ENCODE data around the gene PIPOX. TPM values are rescaled to one million over a fixed set of nuclear protein-coding genes. Genes with fewer than 3 reads are reported as not detected.

PIPOX gene
- total RNA-seq, 1 donor from 2014 or later: 3.7 TPM

DNA sequence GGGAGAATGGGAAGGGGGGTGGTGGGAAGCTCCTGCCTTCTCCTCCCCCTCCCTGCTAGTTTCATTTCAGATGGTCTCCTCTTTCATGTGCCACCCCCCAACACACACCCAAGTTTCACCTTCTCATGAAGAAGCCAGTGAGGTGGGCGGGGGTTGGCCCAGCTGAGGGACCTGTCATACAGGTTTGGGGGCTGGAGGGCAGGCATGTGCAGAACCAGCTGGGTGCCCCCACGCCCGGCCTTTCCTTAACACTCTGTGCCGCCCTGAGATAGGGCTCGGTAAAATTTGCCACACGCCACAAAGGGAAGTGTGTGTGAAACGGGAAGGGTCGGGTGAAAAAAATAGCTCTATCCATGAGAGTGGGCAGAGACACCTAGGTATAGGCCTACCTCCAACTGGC lies 57.4 kb downstream of the PIPOX start:
- Histone ChIP-seq H3K36me3 (no peaks in the 10 kb centered on the region), H3K9me3 (ENCODE audit: low read depth) (no peaks in the 10 kb centered on the region), H3F3A (ENCODE audit: low read depth) (no peaks in the 10 kb centered on the region), H2AFZ (replicated peaks) (no peak overlapping the region), H3K9ac (no peak overlapping the region), H3K4me3 (no peak overlapping the region), H4K20me1 (ENCODE audit: low read depth) (peaks cover 4% of the 10 kb centered on the region), H3K4me1 (peaks cover 7% of the 10 kb centered on the region), H3K27me3 (no peaks in the 10 kb centered on the region), H3K27ac (no peak overlapping the region), H3K4me2 (no peak overlapping the region), H3K79me2 (ENCODE audit: low read depth) (no peaks in the 10 kb centered on the region)
- no peak for DNase-seq (ENCODE audit: low spot score)
- TF ChIP-seq, protein P1, sequence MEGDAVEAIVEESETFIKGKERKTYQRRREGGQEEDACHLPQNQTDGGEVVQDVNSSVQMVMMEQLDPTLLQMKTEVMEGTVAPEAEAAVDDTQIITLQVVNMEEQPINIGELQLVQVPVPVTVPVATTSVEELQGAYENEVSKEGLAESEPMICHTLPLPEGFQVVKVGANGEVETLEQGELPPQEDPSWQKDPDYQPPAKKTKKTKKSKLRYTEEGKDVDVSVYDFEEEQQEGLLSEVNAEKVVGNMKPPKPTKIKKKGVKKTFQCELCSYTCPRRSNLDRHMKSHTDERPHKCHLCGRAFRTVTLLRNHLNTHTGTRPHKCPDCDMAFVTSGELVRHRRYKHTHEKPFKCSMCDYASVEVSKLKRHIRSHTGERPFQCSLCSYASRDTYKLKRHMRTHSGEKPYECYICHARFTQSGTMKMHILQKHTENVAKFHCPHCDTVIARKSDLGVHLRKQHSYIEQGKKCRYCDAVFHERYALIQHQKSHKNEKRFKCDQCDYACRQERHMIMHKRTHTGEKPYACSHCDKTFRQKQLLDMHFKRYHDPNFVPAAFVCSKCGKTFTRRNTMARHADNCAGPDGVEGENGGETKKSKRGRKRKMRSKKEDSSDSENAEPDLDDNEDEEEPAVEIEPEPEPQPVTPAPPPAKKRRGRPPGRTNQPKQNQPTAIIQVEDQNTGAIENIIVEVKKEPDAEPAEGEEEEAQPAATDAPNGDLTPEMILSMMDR (IDR thresholded peaks at IDR 0.05): no peak
- TF ChIP-seq EZH2 (IDR thresholded peaks at IDR 0.05) (no peak), EZH2phosphoT487 (IDR thresholded peaks at IDR 0.05) (no peak)
- Mint-ChIP-seq H3K4me3 (no peak overlapping the region), H3K27ac (no peak overlapping the region), H3K27me3 (ENCODE audit: insufficient read depth, low read depth) (peaks cover 4% of the 10 kb centered on the region), H3K36me3 (peaks cover 15% of the 10 kb centered on the region), H3K9me3 (no peaks in the 10 kb centered on the region), H3K4me1 (no peaks in the 10 kb centered on the region)

DNA sequence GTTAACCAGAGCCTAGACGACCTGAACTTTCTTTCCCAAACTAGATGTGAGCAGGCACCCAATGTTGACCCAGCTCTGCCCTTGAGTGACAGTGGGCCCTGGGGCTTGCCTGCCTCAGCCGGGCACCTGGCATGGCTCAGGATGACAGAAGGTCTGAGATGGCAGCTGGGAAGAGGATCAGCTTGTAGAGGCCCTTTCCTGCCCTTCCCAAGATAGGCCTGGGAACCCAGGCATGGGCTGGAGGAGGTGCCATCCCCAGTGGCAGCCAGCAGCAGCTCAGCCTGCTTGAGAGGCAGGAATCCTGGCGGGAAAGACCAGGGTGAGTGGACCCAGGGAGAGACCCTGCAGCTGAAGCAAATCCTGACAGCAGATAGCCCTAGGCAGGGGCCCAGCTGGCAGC lies 59.1 kb downstream of the PIPOX start:
- no peak overlapping the region for H3K27ac Mint-ChIP-seq

GRCh38 chr17:29102741-29103181 lies 59.8 kb downstream of the PIPOX start:
- H2AFZ ChIP-seq (replicated peaks): no peak overlapping the region
- H3K4me1 Mint-ChIP-seq: no peaks in the 10 kb centered on the region
- peak overlapping the region; percentile 58 for H3K9ac ChIP-seq
- TF ChIP-seq, protein P1 (IDR thresholded peaks at IDR 0.05): no peak
- TF ChIP-seq EZH2phosphoT487 (IDR thresholded peaks at IDR 0.05): no peak
- no peak for TF ChIP-seq EZH2 (IDR thresholded peaks at IDR 0.05)
- H3K4me1 ChIP-seq: peaks cover 7% of the 10 kb centered on the region
- no peak overlapping the region for H3K27ac Mint-ChIP-seq
- H3K4me2 ChIP-seq: no peak overlapping the region
- no peak for DNase-seq (ENCODE audit: low spot score)
- H3K4me3 Mint-ChIP-seq: no peak overlapping the region
- H3K27me3 ChIP-seq: no peaks in the 10 kb centered on the region
- no peaks in the 10 kb centered on the region for H3K36me3 ChIP-seq
- H3K27me3 Mint-ChIP-seq (ENCODE audit: insufficient read depth, low read depth): peaks cover 4% of the 10 kb centered on the region
- H3K36me3 Mint-ChIP-seq: peaks cover 18% of the 10 kb centered on the region
- H3K79me2 ChIP-seq (ENCODE audit: low read depth): no peaks in the 10 kb centered on the region
- H3K27ac ChIP-seq: peak overlapping the region; percentile 29
- H3F3A ChIP-seq (ENCODE audit: low read depth): no peaks in the 10 kb centered on the region
- no peak overlapping the region for H3K4me3 ChIP-seq
- H3K9me3 ChIP-seq (ENCODE audit: low read depth): no peaks in the 10 kb centered on the region
- H3K9me3 Mint-ChIP-seq: no peaks in the 10 kb centered on the region
- H4K20me1 ChIP-seq (ENCODE audit: low read depth): peaks cover 4% of the 10 kb centered on the region

More for the DNA sequence above, 59.1 kb downstream of the PIPOX start:
- Histone ChIP-seq H3K4me1 (peaks cover 7% of the 10 kb centered on the region), H3K27me3 (no peaks in the 10 kb centered on the region), H3K9me3 (ENCODE audit: low read depth) (no peaks in the 10 kb centered on the region), H3K79me2 (ENCODE audit: low read depth) (no peaks in the 10 kb centered on the region), H4K20me1 (ENCODE audit: low read depth) (peaks cover 4% of the 10 kb centered on the region), H3K9ac (peak overlapping the region; percentile 58), H3K36me3 (no peaks in the 10 kb centered on the region), H3K4me2 (no peak overlapping the region), H3K27ac (peak overlapping the region; percentile 29), H3F3A (ENCODE audit: low read depth) (no peaks in the 10 kb centered on the region), H3K4me3 (no peak overlapping the region), H2AFZ (replicated peaks) (no peak overlapping the region)
- H3K36me3 Mint-ChIP-seq: peaks cover 22% of the 10 kb centered on the region
- H3K4me3 Mint-ChIP-seq: no peak overlapping the region
- peaks cover 4% of the 10 kb centered on the region for H3K27me3 Mint-ChIP-seq (ENCODE audit: insufficient read depth, low read depth)
- H3K9me3 Mint-ChIP-seq: no peaks in the 10 kb centered on the region
- TF ChIP-seq EZH2 (IDR thresholded peaks at IDR 0.05): no peak
- TF ChIP-seq EZH2phosphoT487 (IDR thresholded peaks at IDR 0.05): no peak
- TF ChIP-seq, protein P1 (IDR thresholded peaks at IDR 0.05): no peak
- H3K4me1 Mint-ChIP-seq: no peaks in the 10 kb centered on the region
- DNase-seq (ENCODE audit: low spot score): no peak
